ENCODE data around the gene NDUFS8.
A peak's percentile ranks its signal among the peaks of the same experiment; 100 is the strongest.

NDUFS8 gene

GRCh38 chr11:68051191-68052136 is 21.0 kb downstream of the NDUFS8 start:
- TF ChIP-seq GATA1 (IDR thresholded peaks at IDR 0.05; ENCODE audit: low read depth, low read length) (no peak), POLR2A (IDR thresholded peaks at IDR 0.05; ENCODE audit: low read length) (no peak)
- no peak for DNase-seq

DNA sequence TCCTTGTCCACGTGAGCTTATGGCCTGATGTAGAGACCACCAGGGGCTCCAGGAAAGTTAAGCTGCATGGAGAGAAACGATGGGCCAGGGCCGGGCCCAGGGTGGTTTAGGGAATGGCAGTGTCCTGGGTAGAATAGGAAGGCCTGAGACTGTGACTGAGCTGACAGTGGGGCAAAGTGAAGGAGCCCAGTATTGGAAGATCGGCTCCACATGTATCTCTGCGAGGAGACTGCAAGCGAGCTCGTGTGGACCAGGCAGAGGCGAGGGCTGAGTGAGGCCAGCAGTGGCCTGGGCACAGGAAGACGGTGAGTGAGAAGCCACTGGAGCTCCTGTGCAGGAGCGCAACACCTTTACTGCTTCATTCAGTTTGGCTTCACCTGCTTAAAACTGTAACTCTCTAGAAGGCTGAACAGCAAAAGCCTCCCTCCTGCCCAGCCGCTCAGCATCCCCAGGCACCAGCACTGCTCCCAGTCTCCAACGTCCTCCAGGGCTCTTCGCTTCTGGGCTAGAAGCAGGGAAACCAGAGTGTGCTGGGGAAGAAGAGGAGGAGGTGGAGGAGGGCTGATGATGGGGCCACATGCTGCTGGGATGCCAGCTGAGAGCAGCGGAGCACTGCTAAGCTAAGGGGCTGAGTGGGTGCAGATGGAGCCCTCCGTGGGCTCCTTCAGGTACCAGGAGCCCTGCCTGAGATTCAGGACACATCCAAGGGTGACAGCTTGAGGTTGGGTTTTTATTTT is 21.8 kb downstream of the NDUFS8 start:
- DNase-seq = no peak
- TF ChIP-seq GATA1 (IDR thresholded peaks at IDR 0.05; ENCODE audit: low read depth, low read length) (no peak), POLR2A (IDR thresholded peaks at IDR 0.05; ENCODE audit: low read length) (no peak)

DNA sequence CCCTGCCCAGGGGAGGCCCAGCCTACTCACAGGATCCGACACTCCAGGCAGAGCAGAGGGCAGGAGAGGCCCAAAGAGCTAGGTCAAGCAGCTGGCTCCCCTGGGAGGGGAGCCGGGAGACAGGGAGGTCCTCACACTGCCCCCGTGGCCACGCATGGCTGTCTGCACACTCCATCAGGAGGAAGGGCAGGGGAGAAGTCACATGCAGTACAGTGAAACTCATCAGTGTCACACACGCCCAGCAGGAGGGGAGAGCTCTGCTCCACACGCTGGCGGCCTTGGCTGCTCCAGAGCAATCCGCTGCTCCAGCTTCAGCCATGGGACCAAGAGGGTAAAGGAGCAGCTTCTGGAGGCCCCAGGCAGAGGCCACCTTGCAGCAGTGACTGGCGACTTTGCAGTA is 22.6 kb downstream of the NDUFS8 start:
- DNase-seq = no peak
- TF ChIP-seq POLR2A (IDR thresholded peaks at IDR 0.05; ENCODE audit: low read length) (no peak), GATA1 (IDR thresholded peaks at IDR 0.05; ENCODE audit: low read depth, low read length) (no peak)

- TF ChIP-seq POLR2A (IDR thresholded peaks at IDR 0.05; ENCODE audit: low read length) (peak; percentile 18), GATA1 (IDR thresholded peaks at IDR 0.05; ENCODE audit: low read depth, low read length) (no peak)
- DNase-seq = no peak
Observed at GRCh38 chr11:68053981-68054812, 23.7 kb downstream of the NDUFS8 start.

DNA sequence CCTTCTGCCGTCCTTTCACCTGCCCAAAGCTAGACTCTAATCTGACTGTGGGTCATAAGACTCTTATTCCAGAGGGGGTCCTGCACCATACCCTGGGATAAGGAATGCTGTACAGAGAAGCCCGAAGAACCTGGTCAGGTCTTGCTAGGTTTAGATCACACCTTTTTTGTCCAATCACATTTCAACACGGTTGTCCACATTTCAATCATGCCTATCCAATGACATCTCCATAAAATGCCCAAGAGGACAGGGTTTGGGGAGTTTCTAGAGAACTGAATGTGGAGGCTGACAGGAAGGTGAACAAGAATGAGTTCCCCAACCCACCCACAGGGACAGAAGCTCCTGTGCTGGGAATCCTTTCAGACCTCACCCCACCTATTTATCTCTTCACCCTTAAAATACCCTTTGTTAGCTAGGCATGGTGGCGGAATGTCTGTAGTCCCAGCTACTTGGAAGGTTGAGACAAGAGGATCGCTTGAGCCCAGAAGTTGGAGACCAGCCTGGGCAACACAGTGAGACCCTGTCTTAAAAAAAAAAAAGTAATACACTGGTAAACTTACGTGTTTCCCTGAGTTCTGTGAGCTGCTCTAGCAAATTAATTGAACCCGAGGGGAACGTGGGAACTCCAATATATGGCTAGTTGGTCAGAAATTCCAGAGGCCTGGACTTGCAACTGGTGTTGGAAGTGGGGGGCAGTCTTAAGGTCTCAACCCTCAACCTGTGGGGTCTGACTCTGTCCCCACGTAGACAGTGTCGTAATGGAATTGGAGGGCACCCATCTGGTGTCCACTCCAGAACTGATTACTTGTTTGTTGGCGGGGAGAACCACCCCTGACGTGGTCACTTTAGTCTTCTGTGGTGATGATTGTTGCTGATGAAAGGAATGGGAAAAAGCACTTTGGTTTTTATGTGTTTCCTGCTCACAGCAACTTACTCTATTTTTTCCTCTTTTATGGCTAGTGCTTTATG is 26.1 kb downstream of the NDUFS8 start:
- no peak for TF ChIP-seq POLR2A (IDR thresholded peaks at IDR 0.05; ENCODE audit: low read length)
- no peak for TF ChIP-seq GATA1 (IDR thresholded peaks at IDR 0.05; ENCODE audit: low read depth, low read length)
- DNase-seq = no peak

DNA sequence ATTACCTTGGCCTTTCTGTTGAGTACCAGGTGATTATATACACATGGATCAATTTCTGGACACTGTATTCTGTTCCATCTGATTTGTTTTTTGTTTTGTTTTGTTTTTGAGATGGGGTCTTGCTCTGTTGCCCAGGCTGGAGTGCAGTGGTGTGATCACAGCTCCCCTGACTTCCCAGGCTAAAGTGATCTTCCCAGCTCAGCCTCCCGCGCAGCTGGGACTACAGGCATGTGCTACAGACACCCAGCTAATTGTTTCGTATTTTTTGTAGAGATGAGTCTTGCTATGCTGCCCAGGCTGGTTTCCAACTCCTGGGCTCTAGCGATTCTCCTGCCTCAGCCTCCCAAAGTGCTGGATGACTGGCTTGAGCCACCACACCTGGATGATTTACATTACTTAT is 27.3 kb downstream of the NDUFS8 start:
- no peak for DNase-seq
- TF ChIP-seq GATA1 (IDR thresholded peaks at IDR 0.05; ENCODE audit: low read depth, low read length) (no peak), POLR2A (IDR thresholded peaks at IDR 0.05; ENCODE audit: low read length) (no peak)

DNA sequence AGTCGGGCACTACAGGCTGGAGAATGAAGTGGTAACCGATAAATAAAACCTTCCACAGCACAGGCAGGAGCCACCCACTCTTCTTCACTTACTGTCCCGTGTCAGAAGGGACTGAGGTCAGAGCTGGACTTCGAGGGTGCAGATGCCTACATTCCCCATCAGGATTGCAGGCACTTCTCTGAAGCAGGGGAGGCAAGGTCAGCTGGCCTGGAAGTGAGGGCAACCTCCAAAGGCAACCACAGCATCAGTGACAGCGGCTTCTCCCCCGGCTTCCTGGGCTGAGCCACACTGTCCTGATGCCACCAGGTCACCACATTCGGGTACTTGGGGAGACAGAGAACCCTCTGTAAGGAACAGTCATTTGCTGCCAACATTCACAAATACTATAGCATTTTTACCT is 31.0 kb downstream of the NDUFS8 start:
- TF ChIP-seq GATA1 (IDR thresholded peaks at IDR 0.05; ENCODE audit: low read depth, low read length) (no peak), POLR2A (IDR thresholded peaks at IDR 0.05; ENCODE audit: low read length) (no peak)
- no peak for DNase-seq

DNA sequence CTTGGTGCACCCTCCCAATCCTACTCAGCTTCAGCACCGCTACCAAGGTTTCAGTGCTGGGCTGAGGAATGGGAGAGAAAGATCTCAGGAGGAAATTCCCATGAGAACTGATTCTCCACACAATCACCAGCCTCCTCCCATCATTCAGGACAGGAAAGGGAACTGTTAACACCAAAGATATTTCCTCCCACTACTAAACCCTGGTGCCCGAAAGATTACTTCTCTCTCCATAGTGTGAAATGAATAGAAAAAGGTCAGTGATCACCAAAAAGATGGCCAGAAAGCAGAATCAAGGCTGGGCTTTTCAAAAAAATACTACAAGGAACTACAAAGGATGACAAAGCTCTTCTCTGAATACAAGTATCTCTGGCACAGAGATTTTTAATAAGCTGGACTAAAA is 34.4 kb downstream of the NDUFS8 start:
- no peak for DNase-seq
- no peak for TF ChIP-seq POLR2A (IDR thresholded peaks at IDR 0.05; ENCODE audit: low read length)
- no peak for TF ChIP-seq GATA1 (IDR thresholded peaks at IDR 0.05; ENCODE audit: low read depth, low read length)

GRCh38 chr11:68065841-68066240 is 35.4 kb downstream of the NDUFS8 start:
- no peak for DNase-seq
- TF ChIP-seq GATA1 (IDR thresholded peaks at IDR 0.05; ENCODE audit: low read depth, low read length) (no peak), POLR2A (IDR thresholded peaks at IDR 0.05; ENCODE audit: low read length) (no peak)

- DNase-seq = no peak
- no peak for TF ChIP-seq POLR2A (IDR thresholded peaks at IDR 0.05; ENCODE audit: low read length)
- no peak for TF ChIP-seq GATA1 (IDR thresholded peaks at IDR 0.05; ENCODE audit: low read depth, low read length)
Observed at GRCh38 chr11:68066742-68067141, 36.3 kb downstream of the NDUFS8 start.

GRCh38 chr11:68067991-68068390 is 37.5 kb downstream of the NDUFS8 start:
- no peak for TF ChIP-seq POLR2A (IDR thresholded peaks at IDR 0.05; ENCODE audit: low read length)
- no peak for TF ChIP-seq GATA1 (IDR thresholded peaks at IDR 0.05; ENCODE audit: low read depth, low read length)
- DNase-seq = no peak

GRCh38 chr11:68071281-68072048 is 41.0 kb downstream of the NDUFS8 start:
- TF ChIP-seq GATA1 (IDR thresholded peaks at IDR 0.05; ENCODE audit: low read depth, low read length) = no peak
- TF ChIP-seq POLR2A (IDR thresholded peaks at IDR 0.05; ENCODE audit: low read length) = no peak
- DNase-seq = no peak

Measured in erythroblast (primary cell).